ENCODE data around the gene PTPRM. TPM values are rescaled to one million over a fixed set of nuclear protein-coding genes. Genes with fewer than 3 reads are reported as not detected.

The PTPRM gene
- total RNA-seq, 1 experiment from 2014 or later, result 14.5 TPM

DNA sequence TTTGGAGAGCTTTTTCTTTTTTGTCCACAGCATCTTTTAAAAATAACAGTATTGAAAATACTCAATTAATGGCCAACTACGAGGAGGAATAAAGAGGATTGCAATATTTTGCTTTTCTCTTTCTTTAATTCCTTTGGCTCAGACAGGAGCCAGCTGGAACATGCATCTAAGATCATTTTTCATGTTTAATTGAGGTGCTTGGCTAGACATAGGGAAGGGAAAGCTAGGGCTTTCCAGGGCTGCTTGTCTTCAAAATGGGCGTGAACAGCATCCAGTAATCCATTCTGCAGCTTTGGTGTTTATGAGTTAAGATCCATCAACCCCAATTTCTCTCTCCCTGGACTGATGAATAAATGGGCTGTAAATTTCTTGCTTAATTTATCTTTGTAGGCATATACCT, 323.0 kb downstream of the PTPRM start:
- H3K27me3 ChIP-seq (ENCODE audit: insufficient read depth, low read length), result no peaks in the 10 kb centered on the region
- no peak overlapping the region for H3K9ac ChIP-seq (ENCODE audit: low read length)
- no peak for DNase-seq (ENCODE audit: low read depth, low spot score)
- RAD21 ChIA-PET (ENCODE audit: low non-redundant PET in 1 of 2, low total read pairs in 2 of 2, uncharacterized antibody in 2 of 2, unreplicated experiment in 2 of 2), result no interaction called here
- CTCF ChIA-PET, result interaction anchor here (1.4 kb wide), 1 partner anchor 17 kb away, joined by 3 read pairs; no protein-coding TSS in a partner anchor
- H3K9me3 ChIP-seq (ENCODE audit: control insufficient read depth in 1 of 2, insufficient read depth in 1 of 2, low read depth in 1 of 2, low read length in 2 of 2), result no peaks in the 10 kb centered on the region
- no peaks in the 10 kb centered on the region for H3K79me2 ChIP-seq (ENCODE audit: insufficient read depth, low read length)
- POLR2A ChIA-PET, result no interaction called here
- no peak overlapping the region for H3K4me2 ChIP-seq (ENCODE audit: low read length)
- TF ChIP-seq FOSL1 (IDR thresholded peaks at IDR 0.05; ENCODE audit: low read depth), result no peak
- TF ChIP-seq TCF7L2 (IDR thresholded peaks at IDR 0.05; ENCODE audit: borderline replicate concordance, extremely low read depth, insufficient read depth, insufficient read length), result no peak
- H3K9me2 ChIP-seq (ENCODE audit: insufficient read depth), result no peaks in the 10 kb centered on the region
- H3K4me3 ChIP-seq (replicated peaks in 1 of 2; ENCODE audit: low read depth in 1 of 2, low read length in 2 of 2), result no peak overlapping the region
- ATAC-seq, result no peak
- no peaks in the 10 kb centered on the region for H4K20me1 ChIP-seq (ENCODE audit: insufficient read depth)
- no TSS peak for BruUV-seq (replicated peaks)
- intact Hi-C loops (cut with micrococcal nuclease), result no loop called here
- no peaks in the 10 kb centered on the region for H3K36me3 ChIP-seq (ENCODE audit: control insufficient read depth in 1 of 2, insufficient read depth in 2 of 2, low read length in 2 of 2)
- no peak overlapping the region for H3K27ac ChIP-seq (ENCODE audit: low read depth, low read length)
- no peak overlapping the region for H2AFZ ChIP-seq (ENCODE audit: low read depth, low read length, poor library complexity, severe bottlenecking)
- H3K4me1 ChIP-seq (ENCODE audit: control insufficient read depth in 1 of 2, insufficient read depth in 2 of 2, low read length in 2 of 2), result no peaks in the 10 kb centered on the region

DNA sequence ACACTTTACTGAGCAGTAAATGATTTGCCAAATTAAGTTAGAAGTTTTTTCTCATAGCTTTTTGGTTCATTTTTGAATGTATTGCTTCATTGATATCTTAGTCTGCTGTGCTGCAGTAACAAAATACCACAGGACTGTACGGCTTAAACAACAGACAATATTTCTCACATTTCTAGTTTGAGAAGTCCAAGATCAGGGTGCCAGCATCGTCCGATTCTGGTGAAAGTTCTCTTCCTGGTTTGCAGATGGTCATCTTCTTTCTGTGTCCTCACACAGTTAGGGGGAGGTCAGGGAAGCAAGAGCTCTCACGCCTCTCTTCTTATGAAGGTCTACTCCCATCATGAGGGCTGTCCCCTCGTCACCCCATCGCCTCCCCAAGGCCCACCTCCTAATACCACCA, 325.4 kb downstream of the PTPRM start:
- H3K4me1 ChIP-seq (ENCODE audit: control insufficient read depth in 1 of 2, insufficient read depth in 2 of 2, low read length in 2 of 2), result no peaks in the 10 kb centered on the region
- DNase-seq (ENCODE audit: low read depth, low spot score), result no peak
- H3K9me3 ChIP-seq (ENCODE audit: control insufficient read depth in 1 of 2, insufficient read depth in 1 of 2, low read depth in 1 of 2, low read length in 2 of 2), result no peaks in the 10 kb centered on the region
- no TSS peak for BruUV-seq (replicated peaks)
- H3K27me3 ChIP-seq (ENCODE audit: insufficient read depth, low read length), result no peaks in the 10 kb centered on the region
- H3K36me3 ChIP-seq (ENCODE audit: control insufficient read depth in 1 of 2, insufficient read depth in 2 of 2, low read length in 2 of 2), result no peaks in the 10 kb centered on the region
- ChIA-PET POLR2A (no interaction called here), RAD21 (ENCODE audit: low non-redundant PET in 1 of 2, low total read pairs in 2 of 2, uncharacterized antibody in 2 of 2, unreplicated experiment in 2 of 2) (no interaction called here), CTCF (no interaction called here)
- H3K9ac ChIP-seq (ENCODE audit: low read length), result no peak overlapping the region
- no peak for ATAC-seq
- no peaks in the 10 kb centered on the region; the same call in 1 of the 2 replicates for H3K9me2 ChIP-seq (ENCODE audit: insufficient read depth)
- TF ChIP-seq RAD21 (IDR thresholded peaks at IDR 0.05; ENCODE audit: low read depth) (no peak), CEBPB (IDR thresholded peaks at IDR 0.05; ENCODE audit: low read depth) (no peak), ZNF274 (IDR thresholded peaks at IDR 0.05; ENCODE audit: low read depth, low read length) (no peak), CBX3 (IDR thresholded peaks at IDR 0.05; ENCODE audit: low read depth) (no peak), JUND (IDR thresholded peaks at IDR 0.05) (no peak), YY1 (IDR thresholded peaks at IDR 0.05; ENCODE audit: extremely low read depth, insufficient replicate concordance, low read depth, low read length) (no peak), EZH2phosphoT487 (IDR thresholded peaks at IDR 0.05; ENCODE audit: borderline replicate concordance) (no peak)
- no peaks in the 10 kb centered on the region for H3K79me2 ChIP-seq (ENCODE audit: insufficient read depth, low read length)
- H3K4me2 ChIP-seq (ENCODE audit: low read length), result no peak overlapping the region
- H3K4me3 ChIP-seq (replicated peaks in 1 of 2; ENCODE audit: low read depth in 1 of 2, low read length in 2 of 2), result no peak overlapping the region
- intact Hi-C loops (cut with micrococcal nuclease), result no loop called here
- H4K20me1 ChIP-seq (ENCODE audit: insufficient read depth), result no peaks in the 10 kb centered on the region
- H3K27ac ChIP-seq (ENCODE audit: low read depth, low read length), result no peak overlapping the region
- no peak overlapping the region for H2AFZ ChIP-seq (ENCODE audit: low read depth, low read length, poor library complexity, severe bottlenecking)

Data from HCT116 (cell line).